GM12865 (cell line): Measurements from ENCODE around the gene FARP1.
"Not testable (repeated sequence)": the region's sequence is repeated elsewhere in the genome, so short reads cannot be mapped to it uniquely, and the experiment has no call there.

Experiments used
- DNase-seq: peaks from one replicate; pipeline ENCODE4 v3.0.0; 2010; ENCODE audit warnings: low read depth
- H3K4me3 ChIP-seq: 2 replicates; pipeline ENCODE4 v1.5.1; 2011; ENCODE audit warnings: mild to moderate bottlenecking, low read depth, low read length, control low read depth
- CTCF ChIP-seq: IDR thresholded peaks from 2 replicates; pipeline ENCODE4 v1.5.1; 2011; ENCODE audit warnings: low read length, control low read depth, low read depth, inconsistent platforms; ENCODE audit not compliant: insufficient read depth; ENCODE audit errors: missing control alignments

Gene FARP1

GRCh38 chr13:98368019-98368418, 225.1 kb downstream of the FARP1 start:
- peak; percentile 31 for DNase-seq
- no peak overlapping the region for H3K4me3 ChIP-seq
- no peak for TF ChIP-seq CTCF

DNA sequence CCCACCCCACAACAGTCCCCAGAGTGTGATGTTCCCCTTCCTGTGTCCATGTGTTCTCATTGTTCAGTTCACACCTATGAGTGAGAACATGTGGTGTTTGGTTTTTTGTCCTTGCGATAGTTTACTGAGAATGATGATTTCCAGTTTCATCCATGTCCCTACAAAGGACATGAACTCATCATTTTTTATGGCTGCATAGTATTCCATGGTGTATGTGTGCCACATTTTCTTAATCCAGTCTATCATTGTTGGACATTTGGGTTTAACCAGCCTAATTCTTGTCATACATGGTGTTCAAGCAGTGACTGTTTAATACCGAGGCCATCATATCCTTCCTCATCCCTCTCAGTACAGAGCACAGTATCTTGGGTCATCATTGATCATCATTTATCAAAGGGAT, 226.6 kb downstream of the FARP1 start:
- DNase-seq, H3K4me3 ChIP-seq: not testable (repeated sequence)

DNA sequence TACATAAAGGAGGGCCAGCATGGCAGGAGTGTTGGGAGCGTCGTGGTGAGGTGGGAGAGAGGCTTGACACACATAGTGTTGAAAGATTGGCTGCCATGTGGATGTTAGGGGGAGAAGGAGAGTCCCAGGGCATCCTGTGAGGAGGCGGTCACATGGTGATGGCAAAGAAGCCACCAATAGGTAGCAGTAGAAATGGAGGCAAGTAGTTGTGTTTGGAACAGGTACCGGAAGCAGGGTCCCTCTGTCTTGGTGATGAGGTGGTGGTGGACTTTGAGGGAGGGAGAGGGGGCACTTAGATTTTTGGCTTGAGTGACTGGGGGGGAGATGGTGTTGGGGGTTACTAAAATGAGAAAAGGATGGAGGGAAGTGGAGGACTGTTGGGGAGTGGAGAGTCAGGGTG, 227.4 kb downstream of the FARP1 start:
- no peak for DNase-seq
- no peak overlapping the region for H3K4me3 ChIP-seq
- no peak for TF ChIP-seq CTCF

DNA sequence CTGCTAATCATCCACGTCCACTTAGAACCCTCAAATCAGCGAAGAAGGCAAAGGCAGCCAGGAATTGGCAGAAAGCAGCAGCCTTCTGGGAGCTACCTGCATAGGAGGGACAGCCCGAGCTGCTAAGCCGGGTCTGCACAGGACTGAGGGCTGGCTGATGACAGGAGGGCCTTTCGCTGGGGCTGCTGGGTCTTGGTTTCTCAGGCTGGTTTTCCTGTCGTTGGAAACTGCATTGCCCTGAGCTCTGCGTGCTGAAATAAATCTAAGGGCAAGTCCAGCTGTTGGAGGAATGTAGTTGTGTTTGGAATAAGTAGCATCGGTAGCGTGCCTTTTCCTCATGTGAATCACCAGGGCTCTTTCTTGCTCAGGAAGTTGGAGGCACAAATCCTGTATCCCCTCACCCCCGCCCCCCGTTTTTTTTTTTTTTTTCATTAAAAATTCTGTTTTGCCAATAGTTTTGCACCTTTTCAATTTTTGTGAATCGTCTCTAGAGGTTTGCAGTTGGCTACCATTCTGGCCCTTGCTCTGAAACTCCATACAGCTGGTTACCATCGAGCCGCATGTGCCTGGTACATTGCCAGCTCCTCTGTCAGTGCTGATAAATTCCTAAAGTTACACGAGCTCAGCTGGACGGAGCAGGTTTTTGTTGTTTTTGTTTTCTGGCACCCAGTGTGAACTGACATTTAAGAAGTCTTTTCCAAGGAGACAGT, 228.1 kb downstream of the FARP1 start:
- no peak for DNase-seq
- no peak for TF ChIP-seq CTCF
- H3K4me3 ChIP-seq: no peak overlapping the region

- no peak for DNase-seq
- H3K4me3 ChIP-seq: no peak overlapping the region
- TF ChIP-seq CTCF: no peak
These were observed 228.7 kb downstream of the FARP1 start for GRCh38 chr13:98371516-98372023.

DNA sequence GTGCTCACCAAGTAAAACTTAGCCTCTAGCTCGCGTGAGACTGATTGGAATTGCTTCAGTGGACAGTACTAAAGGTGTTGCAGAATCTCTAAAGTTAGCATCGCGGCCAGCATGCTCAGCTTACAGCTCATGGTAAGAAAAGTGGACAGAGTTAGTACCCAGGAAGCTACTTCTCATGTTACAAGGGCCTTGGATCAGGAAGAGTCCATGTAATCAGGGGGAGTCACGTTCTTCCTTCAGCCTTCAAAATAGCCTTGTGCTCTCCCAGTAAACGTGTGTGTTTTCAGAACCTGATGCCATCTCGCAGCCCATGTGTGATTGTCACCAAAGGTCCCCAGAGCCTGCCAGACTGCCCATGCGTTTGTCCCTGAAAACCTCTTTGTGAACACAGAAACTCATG, 230.0 kb downstream of the FARP1 start:
- no peak for DNase-seq
- no peak for TF ChIP-seq CTCF
- H3K4me3 ChIP-seq: no peak overlapping the region

DNA sequence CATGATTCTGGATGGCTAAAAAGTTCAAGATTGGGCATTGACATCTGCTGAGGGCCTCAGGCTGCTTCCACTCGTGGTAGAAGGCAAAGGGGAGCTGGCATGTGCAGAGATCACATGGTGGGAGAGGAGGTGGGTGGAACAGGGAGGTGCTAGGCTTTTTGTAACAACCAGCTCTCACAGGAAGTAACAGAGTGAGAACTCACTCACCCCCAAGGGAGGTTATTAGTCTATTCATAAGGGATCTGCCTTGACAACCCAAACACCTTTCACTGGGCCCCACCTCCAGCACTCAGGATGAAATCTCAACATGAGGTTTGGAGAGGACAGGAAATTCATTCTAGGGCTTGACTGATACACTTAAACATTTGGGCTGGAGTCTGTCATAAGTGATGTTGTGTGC, 231.9 kb downstream of the FARP1 start:
- TF ChIP-seq CTCF: no peak

More for the DNA sequence above, 231.9 kb downstream of the FARP1 start:
- peak; percentile 15 for DNase-seq
- H3K4me3 ChIP-seq: no peak overlapping the region
